HepG2 (cell line): ENCODE results near the gene LCAT. TPM values are rescaled to one million over a fixed set of nuclear protein-coding genes. Genes with fewer than 3 reads are reported as not detected.
A peak's percentile ranks its signal among the peaks of the same experiment; 100 is the strongest.

ENCODE experiments used
- ATAC-seq: fragments of 200-7000 bp; cut with Tn5 transposase; 3 replicates; pipeline ENCODE4 v1.9.1; 2020; ENCODE audit warnings: mild to moderate bottlenecking, moderate library complexity
- BruUV-seq: library from RNA; stranded (reverse); fragments of 400-500 nt; replicated peaks from 2 replicates; lab custom pipeline; 2021; lab: Mats Ljungman, UMichigan
- CTCF ChIA-PET: fragments of 300-600 bp; formaldehyde crosslinking; extraction: SDS; loops from one replicate; lab custom pipeline; 2021; ENCODE audit warnings: low total read pairs, inconsistent platforms, low intra/inter-chr PET ratio; lab: Yijun Ruan, JAX
- POLR2A ChIA-PET: fragments of 350-600 bp; sonication (Branson Sonifier 250); formaldehyde crosslinking; loops from one replicate; lab custom pipeline; 2020; ENCODE audit warnings: antibody characterized with exemption, inconsistent platforms; lab: Yijun Ruan, JAX
- DNase-seq: peaks from one replicate; pipeline ENCODE4 v3.0.0-alpha.2; 2015; ENCODE audit warnings: low spot score
- FAIRE-seq: peaks from 3 replicates; lab custom pipeline; 2011; peaks lifted over from hg19 to GRCh38; lab: Jason Lieb, UNC
- H2AFZ ChIP-seq: one replicate; pipeline ENCODE4 v1.6.1; 2011; ENCODE audit warnings: low read length, inconsistent platforms
- H3K27ac ChIP-seq: fragments of 300-600 bp; 3 replicates; pipeline ENCODE4 v1.8.0; 2011; ENCODE audit warnings: mixed run types, mild to moderate bottlenecking, mixed read lengths, low read length, inconsistent platforms; ENCODE audit not compliant: insufficient read depth; ENCODE audit errors: extremely low read length
- H3K27me3 ChIP-seq, 2 experiments: fragments of 200-600 bp in 1 of 2; 2 replicates in 1 of 2; 3 replicates in 1 of 2; pipeline versions ENCODE4 v1.6.0 to v1.8.0; 2011; ENCODE audit warnings: low read length in 2 of 2, mild to moderate bottlenecking in 2 of 2, moderate library complexity in 2 of 2, inconsistent platforms in 1 of 2; ENCODE audit not compliant: insufficient read depth in 2 of 2, control insufficient read depth in 1 of 2
- H3K36me3 ChIP-seq, 2 experiments: fragments of 200-600 bp in 1 of 2; replicated peaks in 1 of 2; 2 replicates in 1 of 2; 3 replicates in 1 of 2; pipeline versions ENCODE4 v1.5.1 to v1.8.0; 2011; ENCODE audit warnings: low read length in 2 of 2, inconsistent platforms in 1 of 2; ENCODE audit not compliant: insufficient read depth in 2 of 2, control insufficient read depth in 1 of 2
- H3K4me1 ChIP-seq: 2 replicates; pipeline ENCODE4 v1.5.1; 2012; ENCODE audit warnings: low read length, inconsistent platforms; ENCODE audit not compliant: insufficient read depth
- H3K4me2 ChIP-seq: 2 replicates; pipeline ENCODE4 v1.6.0; 2011; ENCODE audit warnings: low read depth, low read length, inconsistent platforms
- H3K4me3 ChIP-seq, 3 experiments: fragments of 200-600 bp in 1 of 3; sonication (generic), shearing (Covaris generic) in 1 of 3; replicated peaks in 1 of 3; 2 replicates each; pipeline ENCODE4 v1.5.1; 2011 to 2016; ENCODE audit warnings: low read length in 3 of 3, inconsistent platforms in 2 of 3, low read depth in 2 of 3, mild to moderate bottlenecking in 2 of 3, control low read depth in 1 of 3, mixed read lengths in 1 of 3; ENCODE audit not compliant: insufficient read depth in 1 of 3
- H3K79me2 ChIP-seq: one replicate; pipeline ENCODE4 v1.6.1; 2011; ENCODE audit warnings: low read length, inconsistent platforms; ENCODE audit not compliant: insufficient read depth
- H3K9ac ChIP-seq: 2 replicates; pipeline ENCODE4 v1.6.0; 2011; ENCODE audit warnings: mild to moderate bottlenecking, low read depth, low read length, inconsistent platforms; ENCODE audit not compliant: insufficient read depth
- H3K9me3 ChIP-seq: 2 replicates; pipeline ENCODE4 v1.5.1; 2012; ENCODE audit warnings: mild to moderate bottlenecking, low read length
- H4K20me1 ChIP-seq: 2 replicates; pipeline ENCODE4 v1.6.0; 2011; ENCODE audit warnings: inconsistent platforms, mild to moderate bottlenecking, low read length, moderate library complexity; ENCODE audit not compliant: insufficient read depth
- ATF7 ChIP-seq, 2 experiments: fragments of 450-650 bp in 1 of 2; sonication (generic) in 1 of 2; formaldehyde crosslinking in 1 of 2; IDR thresholded peaks; 2 replicates each; pipeline versions ENCODE4 v1.4.0 to v1.6.1; 2016 to 2020; ENCODE audit warnings: antibody characterized with exemption in 1 of 2, mild to moderate bottlenecking in 1 of 2, missing genetic modification reagents in 1 of 2
- CREM ChIP-seq, 2 experiments: sonication (generic) in 1 of 2; formaldehyde crosslinking in 1 of 2; IDR thresholded peaks; 2 replicates each; pipeline versions ENCODE4 v1.4.0 to v1.6.1; 2016 to 2020; ENCODE audit warnings: antibody characterized with exemption in 1 of 2, mild to moderate bottlenecking in 1 of 2, missing genetic modification reagents in 1 of 2
- DNMT3B ChIP-seq: conservative IDR thresholded peaks from 2 replicates; pipeline ENCODE4 v1.6.1; 2016; ENCODE audit warnings: missing biosample characterization, control low read depth
- ESRRA ChIP-seq: sonication (generic); formaldehyde crosslinking; IDR thresholded peaks from 2 replicates; pipeline ENCODE4 v1.5.1; 2020; ENCODE audit warnings: mild to moderate bottlenecking, low read depth, missing genetic modification reagents
- GABPA ChIP-seq, 2 experiments: IDR thresholded peaks; 2 replicates each; pipeline ENCODE4 v1.6.1; 2011 to 2016; ENCODE audit warnings: low read depth in 2 of 2, low read length in 1 of 2, missing biosample characterization in 1 of 2, missing genetic modification characterization in 1 of 2
- HNRNPLL ChIP-seq: fragments of 200-400 bp; formaldehyde crosslinking; IDR thresholded peaks from 2 replicates; pipeline ENCODE4 v1.6.1; 2017; ENCODE audit warnings: mild to moderate bottlenecking, low read depth, low read length; ENCODE audit not compliant: poor library complexity, severe bottlenecking
- MATR3 ChIP-seq: sonication (generic); formaldehyde crosslinking; IDR thresholded peaks from 2 replicates; pipeline ENCODE4 v1.4.0; 2020; ENCODE audit warnings: missing genetic modification reagents
- NPAS2 ChIP-seq: sonication (generic); formaldehyde crosslinking; IDR thresholded peaks from 2 replicates; pipeline ENCODE4 v1.8.0; 2022; ENCODE audit warnings: mild to moderate bottlenecking, missing genetic modification reagents, borderline replicate concordance
- POLR2A ChIP-seq, 2 experiments: IDR thresholded peaks; 2 replicates each; pipeline ENCODE4 v1.6.1; 2011; ENCODE audit warnings: low read depth in 2 of 2, low read length in 2 of 2, mild to moderate bottlenecking in 1 of 2, moderate library complexity in 1 of 2; ENCODE audit not compliant: insufficient read depth in 1 of 2
- REPIN1 ChIP-seq: sonication (generic); formaldehyde crosslinking; IDR thresholded peaks from 2 replicates; pipeline ENCODE4 v1.8.0; 2022; ENCODE audit warnings: missing genetic modification reagents, low read depth, mild to moderate bottlenecking, borderline replicate concordance
- SALL2 ChIP-seq: sonication (generic); formaldehyde crosslinking; IDR thresholded peaks from 2 replicates; pipeline ENCODE4 v1.8.1; 2023; ENCODE audit warnings: mild to moderate bottlenecking, missing genetic modification reagents, inconsistent platforms
- SRSF4 ChIP-seq: fragments of 200-400 bp; formaldehyde crosslinking; IDR thresholded peaks from one replicate; pipeline ENCODE4 v1.6.1; 2018; ENCODE audit warnings: mild to moderate bottlenecking, low read depth, low read length, moderate library complexity; ENCODE audit not compliant: poor library complexity, severe bottlenecking
- STAG1 ChIP-seq: sonication (generic); formaldehyde crosslinking; IDR thresholded peaks from 2 replicates; pipeline ENCODE4 v1.4.0; 2020; ENCODE audit warnings: missing genetic modification reagents
- ZNF260 ChIP-seq: sonication (generic); formaldehyde crosslinking; IDR thresholded peaks from 2 replicates; pipeline ENCODE4 v1.4.0; 2020; ENCODE audit warnings: missing genetic modification reagents, low read depth, mild to moderate bottlenecking, borderline replicate concordance
- ZNF274 ChIP-seq: sonication (generic); formaldehyde crosslinking; IDR thresholded peaks from 2 replicates; pipeline ENCODE4 v1.5.1; 2020; ENCODE audit warnings: mild to moderate bottlenecking, missing genetic modification reagents
- ZNF597 ChIP-seq: sonication (generic); formaldehyde crosslinking; IDR thresholded peaks from 2 replicates; pipeline ENCODE4 v1.5.0; 2020; ENCODE audit warnings: missing genetic modification reagents
- ZNF788 ChIP-seq: sonication (generic); formaldehyde crosslinking; IDR thresholded peaks from 2 replicates; pipeline ENCODE4 v1.5.0; 2020; ENCODE audit warnings: mild to moderate bottlenecking, missing genetic modification reagents, borderline replicate concordance
- ZNF790 ChIP-seq: sonication (generic); formaldehyde crosslinking; IDR thresholded peaks from 2 replicates; pipeline ENCODE4 v1.8.0; 2022; ENCODE audit warnings: missing genetic modification reagents, mild to moderate bottlenecking, borderline replicate concordance
- WGBS: methylation state at CpG from one replicate; pipeline ENCODE4 v1.1.6; 2017; ENCODE audit warnings: low lambda C conversion rate; 5-methylcytosine and 5-hydroxymethylcytosine counted together
- in situ Hi-C: cut with HindIII; loops from 2 replicates; pipeline ENCODE4 v1.10.0; 2017; ENCODE audit warnings: low pct_unique_long_range_greater_than_20kb; ENCODE audit not compliant: extremely low pct_ligation_motif_present
- intact Hi-C: fragments of 100-400 bp; cut with micrococcal nuclease; formaldehyde crosslinking; loops from one replicate; pipeline ENCODE4 v1.10.0; 2022; ENCODE audit not compliant: unreplicated experiment
- polyA plus RNA-seq, 8 experiments: library from polyadenylated mRNA; depleted of rRNA in 3 of 8; stranded (reverse) in 7 of 8; unstranded in 1 of 8; fragments of >200 nt; fragmentation: Illumina TruSeq in 4 of 8; extraction: Trizol in 4 of 8; gene quantifications; 2 replicates each; pipeline versions ENCODE4 v1.2.1 to v1.2.3, GENCODE V29; 2011 to 2016; ENCODE audit warnings: low read depth in 4 of 8, missing spikeins in 1 of 8, mixed read lengths in 1 of 8; ENCODE audit not compliant: insufficient read depth in 1 of 8
- total RNA-seq, 5 experiments: library from RNA; depleted of rRNA; stranded (reverse); fragments of >200 nt; fragmentation: Illumina TruSeq; extraction: Trizol; gene quantifications; 2 replicates each; pipeline ENCODE4 v1.2.3, GENCODE V29; 2016; ENCODE audit warnings: low read depth in 1 of 5
- TF ChIP-seq, protein P1 (sequence below): IDR thresholded peaks from 2 replicates; pipeline ENCODE4 v1.6.1; 2016; ENCODE audit warnings: control low read depth

LCAT gene
- total and polyA plus RNA-seq, 2 of the 13 experiments (the other 11 are each of a cell fraction or from before 2014, with no cell fraction given): 36.1 to 38.9 TPM

GRCh38 chr16:67928147-67928546 lies 15.8 kb downstream of the LCAT start:
- DNase-seq: no peak
- no peak overlapping the region for H3K4me3 ChIP-seq
- H3K9ac ChIP-seq: no peak overlapping the region
- BruUV-seq: no TSS peak
- WGBS: 74% methylated on average over 7 of the region's 7 CpGs
- no peak overlapping the region for H3K4me2 ChIP-seq
- no peaks in the 10 kb centered on the region for H3K79me2 ChIP-seq
- no peak overlapping the region for H3K27ac ChIP-seq
- in situ Hi-C loops: loop anchor here (5.0 kb wide), 2 partner anchors 41 to 111 kb away; no protein-coding TSS in a partner anchor
- FAIRE-seq: no peak
- H3K27me3 ChIP-seq: no peaks in the 10 kb centered on the region
- H3K4me1 ChIP-seq: no peaks in the 10 kb centered on the region
- ChIA-PET POLR2A (interaction anchor here (1.6 to 1.7 kb wide), 2 partner anchors 9 to 16 kb away, joined by 4 to 5 read pairs; partner anchors contain the start of gene LCAT), CTCF (interaction anchor here (1.4 to 5.5 kb wide), 7 partner anchors 14 to 256 kb away, joined by 3 to 63 read pairs (median 5); partner anchors contain the start of genes NRN1L, PSKH1 and THAP11)
- H4K20me1 ChIP-seq: no peaks in the 10 kb centered on the region; the same call in 1 of the 2 replicates
- peaks cover 22 to 35% of the 10 kb centered on the region in 2 experiments for H3K36me3 ChIP-seq
- H3K9me3 ChIP-seq: no peaks in the 10 kb centered on the region
- intact Hi-C loops: loop anchor here (1.0 to 5.0 kb wide), 4 partner anchors 35 to 256 kb away; partner anchors contain the start of gene PSKH1
- no peak overlapping the region for H2AFZ ChIP-seq
- ATAC-seq: peak; percentile 2
- TF ChIP-seq DNMT3B (CRISPR knock-in tag) (no peak), MATR3 (no peak), SALL2 (CRISPR knock-in tag) (no peak), NPAS2 (CRISPR knock-in tag) (no peak), SRSF4 (no peak), ESRRA (no peak), STAG1 (CRISPR knock-in tag) (no peak), ZNF274 (no peak), HNRNPLL (peak; percentile 2), ZNF597 (CRISPR knock-in tag) (no peak), GABPA (IDR thresholded peaks at IDR 0.05; ENCODE audit: low read depth, low read length) (no peak), GABPA (CRISPR knock-in tag; IDR thresholded peaks at IDR 0.05; ENCODE audit: low read depth) (no peak), POLR2A (IDR thresholded peaks at IDR 0.05; ENCODE audit: insufficient read depth in 1 of 2, low read depth in 2 of 2, low read length in 2 of 2) (peak in 1 of 2 experiments; percentile 25; a peak in 1 of 4 replicates), ZNF790 (CRISPR knock-in tag) (no peak), ATF7 (IDR thresholded peaks at IDR 0.05) (no peak), ATF7 (CRISPR knock-in tag; IDR thresholded peaks at IDR 0.05) (0 out of 2 replicates have a peak, but pooled peaks have one; percentile 25), ZNF788 (CRISPR knock-in tag) (no peak), CREM (IDR thresholded peaks at IDR 0.05) (no peak), CREM (CRISPR knock-in tag; IDR thresholded peaks at IDR 0.05) (0 out of 2 replicates have a peak, but pooled peaks have one; percentile 25), REPIN1 (CRISPR knock-in tag) (0 out of 2 replicates have a peak, but pooled peaks have one; percentile 3), ZNF260 (no peak)
- TF ChIP-seq, protein P1, sequence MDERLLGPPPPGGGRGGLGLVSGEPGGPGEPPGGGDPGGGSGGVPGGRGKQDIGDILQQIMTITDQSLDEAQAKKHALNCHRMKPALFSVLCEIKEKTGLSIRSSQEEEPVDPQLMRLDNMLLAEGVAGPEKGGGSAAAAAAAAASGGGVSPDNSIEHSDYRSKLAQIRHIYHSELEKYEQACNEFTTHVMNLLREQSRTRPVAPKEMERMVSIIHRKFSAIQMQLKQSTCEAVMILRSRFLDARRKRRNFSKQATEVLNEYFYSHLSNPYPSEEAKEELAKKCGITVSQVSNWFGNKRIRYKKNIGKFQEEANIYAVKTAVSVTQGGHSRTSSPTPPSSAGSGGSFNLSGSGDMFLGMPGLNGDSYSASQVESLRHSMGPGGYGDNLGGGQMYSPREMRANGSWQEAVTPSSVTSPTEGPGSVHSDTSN: no peak
